GM12878 (cell line): ENCODE data around the gene DNAH9. TPM values are rescaled to one million over a fixed set of nuclear protein-coding genes. Genes with fewer than 3 reads are reported as not detected.

Experiments used
- ATAC-seq: fragments of 200-7000 bp; cut with Tn5 transposase; 3 replicates; pipeline ENCODE4 v1.9.1; 2020; ENCODE audit warnings: mild to moderate bottlenecking, moderate library complexity
- BruUV-seq: library from RNA; stranded (reverse); fragments of 400-500 nt; replicated peaks from 2 replicates; lab custom pipeline; 2021; lab: Mats Ljungman, UMichigan
- CTCF ChIA-PET: fragments of 300-600 bp; sonication (Branson Sonifier 250); formaldehyde crosslinking; extraction: SDS; loops from one replicate; lab custom pipeline; 2021; ENCODE audit warnings: inconsistent platforms; lab: Yijun Ruan, JAX
- POLR2A ChIA-PET: fragments of 350-600 bp; formaldehyde crosslinking; extraction: SDS; loops from one replicate; lab custom pipeline; 2021; ENCODE audit warnings: inconsistent platforms; lab: Charles Lee
- RAD21 ChIA-PET: fragments of 300-600 bp; sonication (Branson Sonifier 250); formaldehyde crosslinking; loops from one replicate; lab custom pipeline; 2023; ENCODE audit warnings: antibody characterized with exemption; ENCODE audit not compliant: unreplicated experiment; lab: Charles Lee
- SMC1A ChIA-PET: fragments of 300-600 bp; sonication (Branson Sonifier 250); formaldehyde crosslinking; loops from one replicate; lab custom pipeline; 2023; ENCODE audit not compliant: unreplicated experiment, uncharacterized antibody; lab: Charles Lee
- DNase-seq: peaks from one replicate; pipeline ENCODE4 v3.0.0-alpha.2; 2011; ENCODE audit warnings: low read depth, low spot score
- FAIRE-seq: peaks from 3 replicates; lab custom pipeline; 2011; peaks lifted over from hg19 to GRCh38; lab: Jason Lieb, UNC
- H2AFZ ChIP-seq: 2 replicates; pipeline ENCODE4 v1.6.0; 2011; ENCODE audit warnings: low read depth, low read length, control low read depth; ENCODE audit not compliant: control insufficient read depth
- H3K27ac ChIP-seq: 2 replicates; pipeline ENCODE4 v1.5.1; 2011; ENCODE audit warnings: control low read depth; ENCODE audit not compliant: control insufficient read depth, insufficient read depth
- H3K27me3 ChIP-seq, 2 experiments: replicated peaks in 1 of 2; 2 replicates each; pipeline versions ENCODE4 v1.6.0 to v1.6.1; 2011; ENCODE audit warnings: low read length in 1 of 2; ENCODE audit not compliant: control insufficient read depth in 2 of 2, insufficient read depth in 2 of 2
- H3K36me3 ChIP-seq, 2 experiments: 2 replicates each; pipeline ENCODE4 v1.5.1; 2011; ENCODE audit warnings: low read length in 1 of 2; ENCODE audit not compliant: control insufficient read depth in 2 of 2, insufficient read depth in 2 of 2
- H3K4me1 ChIP-seq: 2 replicates; pipeline ENCODE4 v1.6.1; 2011; ENCODE audit warnings: mild to moderate bottlenecking, low read length, moderate library complexity, mixed read lengths; ENCODE audit not compliant: control insufficient read depth, insufficient read depth
- H3K4me2 ChIP-seq: 2 replicates; pipeline ENCODE4 v1.6.0; 2011; ENCODE audit warnings: control low read depth; ENCODE audit not compliant: control insufficient read depth, insufficient read depth
- H3K4me3 ChIP-seq: fragments of 200-600 bp; sonication (generic); 2 replicates; pipeline ENCODE4 v1.5.1; 2016
- H3K79me2 ChIP-seq: 2 replicates; pipeline ENCODE4 v1.6.0; 2011; ENCODE audit warnings: low read length; ENCODE audit not compliant: control insufficient read depth, insufficient read depth
- H3K9ac ChIP-seq: 2 replicates; pipeline ENCODE4 v1.8.0; 2011; ENCODE audit warnings: low read length, control low read depth, mixed read lengths; ENCODE audit not compliant: control insufficient read depth, insufficient read depth
- H3K9me3 ChIP-seq: replicated peaks from 3 replicates; pipeline ENCODE4 v1.5.1; 2011; ENCODE audit warnings: mild to moderate bottlenecking, low read length; ENCODE audit not compliant: control insufficient read depth, insufficient read depth
- H4K20me1 ChIP-seq: 2 replicates; pipeline ENCODE4 v1.6.0; 2011; ENCODE audit not compliant: control insufficient read depth, insufficient read depth
- ATF2 ChIP-seq: IDR thresholded peaks from 2 replicates; pipeline ENCODE4 v1.6.1; 2012; ENCODE audit warnings: low read length, inconsistent platforms
- ATF7 ChIP-seq: fragments of 450-650 bp; IDR thresholded peaks from 2 replicates; pipeline ENCODE4 v1.6.1; 2016; ENCODE audit warnings: low read depth, mild to moderate bottlenecking
- CBX3 ChIP-seq: fragments of 200-600 bp; sonication (generic); IDR thresholded peaks from 2 replicates; pipeline ENCODE4 v1.6.1; 2016; ENCODE audit warnings: low read depth, borderline replicate concordance
- CREB1 ChIP-seq: IDR thresholded peaks from 2 replicates; pipeline ENCODE4 v1.6.1; 2012; ENCODE audit warnings: low read depth, mild to moderate bottlenecking, inconsistent platforms
- EED ChIP-seq: sonication (generic); IDR thresholded peaks from 2 replicates; pipeline ENCODE4 v1.6.1; 2016; ENCODE audit warnings: antibody characterized with exemption, low read depth
- JUND ChIP-seq: IDR thresholded peaks from 2 replicates; pipeline ENCODE4 v1.6.1; 2012; ENCODE audit warnings: low read depth, mild to moderate bottlenecking, low read length, improper control_type of control experiment, moderate library complexity
- KDM1A ChIP-seq: fragments of 200-600 bp; sonication (generic); IDR thresholded peaks from 2 replicates; pipeline ENCODE4 v1.6.1; 2016; ENCODE audit warnings: borderline replicate concordance
- NRF1 ChIP-seq: conservative IDR thresholded peaks from 2 replicates; pipeline ENCODE4 v1.6.1; 2011; ENCODE audit warnings: mild to moderate bottlenecking, low read depth, low read length, improper control_type of control experiment
- PAX8 ChIP-seq: fragments of 450-650 bp; IDR thresholded peaks from 2 replicates; pipeline ENCODE4 v1.6.1; 2017; ENCODE audit warnings: mild to moderate bottlenecking, moderate library complexity
- PBX3 ChIP-seq: IDR thresholded peaks from 2 replicates; pipeline ENCODE4 v1.6.1; 2011; ENCODE audit warnings: mild to moderate bottlenecking, low read depth, low read length, moderate library complexity; ENCODE audit not compliant: insufficient replicate concordance
- SIN3A ChIP-seq: IDR thresholded peaks from 2 replicates; pipeline ENCODE4 v1.6.1; 2012; ENCODE audit warnings: low read depth, low read length, improper control_type of control experiment
- SKIL ChIP-seq: fragments of 450-650 bp; IDR thresholded peaks from 2 replicates; pipeline ENCODE4 v1.6.1; 2017; ENCODE audit warnings: mild to moderate bottlenecking, low read depth, inconsistent platforms; ENCODE audit not compliant: poor library complexity, severe bottlenecking
- SP1 ChIP-seq: IDR thresholded peaks from one replicate; pipeline ENCODE4 v1.6.1; 2011; ENCODE audit warnings: low read depth, low read length
- SREBF1 ChIP-seq: IDR thresholded peaks from 2 replicates; pipeline ENCODE4 v1.6.1; 2012; ENCODE audit warnings: mild to moderate bottlenecking, low read length
- TCF12 ChIP-seq: IDR thresholded peaks from 2 replicates; pipeline ENCODE4 v1.6.1; 2011; ENCODE audit warnings: low read depth, mild to moderate bottlenecking, low read length
- TCF3 ChIP-seq: IDR thresholded peaks from 2 replicates; pipeline ENCODE4 v1.6.1; 2012; ENCODE audit warnings: low read depth, mild to moderate bottlenecking, low read length, borderline replicate concordance; ENCODE audit not compliant: insufficient read depth
- WRNIP1 ChIP-seq: IDR thresholded peaks from 2 replicates; pipeline ENCODE4 v1.6.1; 2011; ENCODE audit warnings: low read depth, low read length, improper control_type of control experiment, borderline replicate concordance
- ZBTB4 ChIP-seq: fragments of 450-650 bp; formaldehyde crosslinking; IDR thresholded peaks from 2 replicates; pipeline ENCODE4 v1.4.0; 2022; ENCODE audit warnings: mild to moderate bottlenecking, moderate library complexity
- ZNF384 ChIP-seq: IDR thresholded peaks from 2 replicates; pipeline ENCODE4 v1.6.1; 2012; ENCODE audit warnings: low read depth, mild to moderate bottlenecking, low read length, improper control_type of control experiment, borderline replicate concordance
- WGBS: methylation state at CpG from one replicate; pipeline ENCODE4 v1.1.6; 2016; ENCODE audit warnings: low lambda C conversion rate; ENCODE audit not compliant: insufficient replicate concordance, insufficient coverage; ENCODE audit errors: missing lambda C conversion rate; 5-methylcytosine and 5-hydroxymethylcytosine counted together
- in situ Hi-C: fragments of 300-500 bp; cut with MboI; formaldehyde crosslinking; loops from 9 replicates; pipeline ENCODE4 v1.14.3; 2018; ENCODE audit warnings: mixed read lengths
- intact Hi-C: fragments of 100-400 bp; cut with micrococcal nuclease; formaldehyde crosslinking; loops from one replicate; pipeline ENCODE4 v1.14.2; 2022; ENCODE audit not compliant: unreplicated experiment
- polyA plus RNA-seq, 11 experiments: library from polyadenylated mRNA; depleted of rRNA in 4 of 11; unstranded in 6 of 11; stranded (reverse) in 5 of 11; fragments of >200 nt; fragmentation: Nextera tagmentation in 4 of 11; fragmentation: Illumina TruSeq in 1 of 11; extraction: Ambion mirVana in 4 of 11; extraction: Trizol in 1 of 11; gene quantifications; 1 replicate in 1 of 11; 2 replicates in 10 of 11; pipeline versions ENCODE4 v1.2.1 to v1.2.3, GENCODE V29; 2011 to 2016; ENCODE audit warnings: inconsistent platforms in 2 of 11, missing spikeins in 2 of 11, low read depth in 1 of 11
- total RNA-seq, 4 experiments: library from RNA; depleted of rRNA in 3 of 4; stranded (reverse); fragments of >200 nt in 3 of 4; fragmentation: Illumina TruSeq in 1 of 4; extraction: Trizol in 1 of 4; gene quantifications; 2 replicates each; pipeline versions ENCODE4 v1.2.1 to v1.2.3, GENCODE V29; 2013 to 2021

DNAH9 gene
- total and polyA plus RNA-seq, 10 of the 15 experiments (the other 5 are each of a cell fraction or from before 2014, with no cell fraction given) = 0.10 to 0.40 (median 0.19) TPM; not detected in 7

GRCh38 chr17:11969565-11969964 is 371.3 kb downstream of the DNAH9 start:
- no peak for TF ChIP-seq WRNIP1
- TF ChIP-seq TCF3 = no peak
- TF ChIP-seq ZNF384 = no peak
- no peak for TF ChIP-seq TCF12
- TF ChIP-seq JUND = no peak
- TF ChIP-seq PBX3 = no peak
- TF ChIP-seq CBX3 = no peak
- TF ChIP-seq NRF1 = no peak
- TF ChIP-seq SKIL = no peak
- TF ChIP-seq SREBF1 = no peak
- TF ChIP-seq ZBTB4 (CRISPR knock-in tag) = no peak
- TF ChIP-seq PAX8 = no peak
- TF ChIP-seq SP1 = no peak
- no peak for TF ChIP-seq ATF2
- TF ChIP-seq KDM1A = no peak
- TF ChIP-seq SIN3A = no peak
- no peak for TF ChIP-seq CREB1
- TF ChIP-seq EED = no peak
- TF ChIP-seq ATF7 = no peak
- TF ChIP-seq, all 136 proteins: peak for 0
- POLR2A ChIA-PET = no interaction called here
- Histone ChIP-seq H3K27ac (no peak overlapping the region), H3K4me1 (no peaks in the 10 kb centered on the region), H3K4me2 (no peak overlapping the region), H2AFZ (no peak overlapping the region), H4K20me1 (no peaks in the 10 kb centered on the region), H3K79me2 (no peaks in the 10 kb centered on the region), H3K9ac (no peak overlapping the region), H3K27me3 (no peaks in the 10 kb centered on the region), H3K36me3 (no peaks in the 10 kb centered on the region), H3K4me3 (no peak overlapping the region), H3K9me3 (no peaks in the 10 kb centered on the region; the same call in 2 of the 3 replicates)
- 77% methylated on average over 2 of the region's 2 CpGs for WGBS
- RAD21 ChIA-PET = no interaction called here
- BruUV-seq = no TSS peak
- SMC1A ChIA-PET = no interaction called here
- no peak for FAIRE-seq
- CTCF ChIA-PET = no interaction called here
- DNase-seq = no peak
- in situ Hi-C loops (no loop called here), intact Hi-C loops (no loop called here)
- ATAC-seq = no peak
